ENCODE results near the gene MCC.

DNA sequence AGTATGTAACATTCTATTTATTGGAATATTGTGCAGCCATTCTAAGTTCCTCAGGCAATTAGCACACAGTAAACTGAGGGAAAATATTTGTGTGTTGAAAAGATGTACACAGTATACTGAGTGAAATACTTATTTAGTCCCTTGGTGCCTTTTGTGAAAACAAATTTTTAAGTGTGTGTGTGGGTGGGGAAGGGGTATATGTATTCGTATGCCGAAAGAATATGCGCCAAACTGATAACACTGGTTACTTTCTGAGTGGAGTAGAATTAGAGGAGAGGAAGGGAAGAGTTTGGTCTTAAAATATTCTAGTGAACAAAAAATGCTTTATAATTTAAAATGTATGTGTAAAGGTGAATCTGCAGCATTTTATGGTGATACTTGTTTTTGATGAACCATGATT lies 508.5 kb downstream of the MCC start:
- TF ChIP-seq, protein P1, sequence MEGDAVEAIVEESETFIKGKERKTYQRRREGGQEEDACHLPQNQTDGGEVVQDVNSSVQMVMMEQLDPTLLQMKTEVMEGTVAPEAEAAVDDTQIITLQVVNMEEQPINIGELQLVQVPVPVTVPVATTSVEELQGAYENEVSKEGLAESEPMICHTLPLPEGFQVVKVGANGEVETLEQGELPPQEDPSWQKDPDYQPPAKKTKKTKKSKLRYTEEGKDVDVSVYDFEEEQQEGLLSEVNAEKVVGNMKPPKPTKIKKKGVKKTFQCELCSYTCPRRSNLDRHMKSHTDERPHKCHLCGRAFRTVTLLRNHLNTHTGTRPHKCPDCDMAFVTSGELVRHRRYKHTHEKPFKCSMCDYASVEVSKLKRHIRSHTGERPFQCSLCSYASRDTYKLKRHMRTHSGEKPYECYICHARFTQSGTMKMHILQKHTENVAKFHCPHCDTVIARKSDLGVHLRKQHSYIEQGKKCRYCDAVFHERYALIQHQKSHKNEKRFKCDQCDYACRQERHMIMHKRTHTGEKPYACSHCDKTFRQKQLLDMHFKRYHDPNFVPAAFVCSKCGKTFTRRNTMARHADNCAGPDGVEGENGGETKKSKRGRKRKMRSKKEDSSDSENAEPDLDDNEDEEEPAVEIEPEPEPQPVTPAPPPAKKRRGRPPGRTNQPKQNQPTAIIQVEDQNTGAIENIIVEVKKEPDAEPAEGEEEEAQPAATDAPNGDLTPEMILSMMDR (conservative IDR thresholded peaks at IDR 0.05 in 1 of 2, IDR thresholded peaks at IDR 0.05 in 1 of 2; ENCODE audit: extremely low read depth in 1 of 2, insufficient read depth in 1 of 2, low read depth in 1 of 2, low read length in 2 of 2): no peak
- TF ChIP-seq EZH2 (IDR thresholded peaks at IDR 0.05; ENCODE audit: borderline replicate concordance, low read length): no peak
